MCF 10A (cell line): ENCODE measurements around the gene SP100. TPM values are rescaled to one million over a fixed set of nuclear protein-coding genes. Genes with fewer than 3 reads are reported as not detected.
A peak's percentile ranks its signal among the peaks of the same experiment; 100 is the strongest.

Source experiments
- BruUV-seq: library from RNA; stranded (reverse); fragments of 400-500 nt; replicated peaks from 2 replicates; lab custom pipeline; 2021; lab: Mats Ljungman, UMichigan
- CTCF ChIA-PET: fragments of 300-600 bp; sonication (Branson Sonifier 250); formaldehyde crosslinking; extraction: SDS; loops from one replicate; lab custom pipeline; 2021; ENCODE audit warnings: antibody characterized with exemption, inconsistent platforms; lab: Yijun Ruan, JAX
- POLR2A ChIA-PET: fragments of 300-600, 350-650 bp; sonication (Branson Sonifier 250); formaldehyde crosslinking; extraction: SDS; loops from one replicate; lab custom pipeline; 2020; ENCODE audit warnings: antibody characterized with exemption, inconsistent platforms; lab: Yijun Ruan, JAX
- DNase-seq: peaks from one replicate; pipeline ENCODE4 v3.0.0-alpha.2; 2018; ENCODE audit not compliant: unreplicated experiment
- H3K27ac Mint-ChIP-seq: one replicate; pipeline ENCODE4 v1.8.0; 2022; ENCODE audit warnings: mild to moderate bottlenecking, low read depth, mixed read lengths; ENCODE audit not compliant: unreplicated experiment
- H3K27me3 Mint-ChIP-seq: one replicate; pipeline ENCODE4 v1.8.0; 2022; ENCODE audit warnings: mixed read lengths; ENCODE audit not compliant: insufficient read depth, unreplicated experiment
- H3K36me3 Mint-ChIP-seq: one replicate; pipeline ENCODE4 v1.8.0; 2022; ENCODE audit warnings: mild to moderate bottlenecking, moderate library complexity, mixed read lengths; ENCODE audit not compliant: insufficient read depth, unreplicated experiment
- H3K4me1 Mint-ChIP-seq: one replicate; pipeline ENCODE4 v1.8.0; 2022; ENCODE audit warnings: mixed read lengths; ENCODE audit not compliant: insufficient read depth, unreplicated experiment
- H3K4me3 Mint-ChIP-seq: one replicate; pipeline ENCODE4 v1.8.0; 2022; ENCODE audit warnings: mild to moderate bottlenecking, moderate library complexity, mixed read lengths; ENCODE audit not compliant: unreplicated experiment
- H3K9me3 Mint-ChIP-seq: one replicate; pipeline ENCODE4 v1.8.0; 2022; ENCODE audit warnings: mixed read lengths; ENCODE audit not compliant: unreplicated experiment
- CTCF ChIP-seq: fragments of 200-600 bp; IDR thresholded peaks from one replicate; pipeline ENCODE4 v1.8.0; 2022; ENCODE audit warnings: antibody characterized with exemption, mild to moderate bottlenecking; ENCODE audit not compliant: unreplicated experiment
- intact Hi-C: fragments of 100-400 bp; cut with micrococcal nuclease; formaldehyde crosslinking; loops from 2 replicates; pipeline ENCODE4 v1.14.1; 2022
- total RNA-seq: library from RNA; stranded (reverse); gene quantifications from 2 replicates; pipeline ENCODE4 v1.2.3, GENCODE V29; 2022

SP100 gene
- total RNA-seq, 1 experiment from 2014 or later: 54.5 TPM

DNA sequence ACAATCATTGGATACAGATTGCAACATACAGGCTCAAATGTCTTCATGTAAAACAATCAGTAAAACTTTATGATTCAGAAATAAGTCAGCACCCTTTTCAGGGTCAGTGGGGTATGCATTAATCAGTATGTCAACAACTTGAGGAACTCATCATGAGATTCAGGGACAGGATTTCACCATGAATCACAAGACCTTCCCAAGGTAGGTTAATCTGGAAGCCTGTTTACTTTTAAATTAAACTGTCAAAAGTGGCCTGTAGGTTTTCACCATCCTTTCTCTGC lies 104.8 kb downstream of the SP100 start:
- no peak overlapping the region for H3K4me3 Mint-ChIP-seq
- no peaks in the 10 kb centered on the region for H3K4me1 Mint-ChIP-seq
- intact Hi-C loops: no loop called here
- POLR2A ChIA-PET: no interaction called here
- H3K27me3 Mint-ChIP-seq: no peaks in the 10 kb centered on the region
- CTCF ChIA-PET: no interaction called here
- peaks cover 34% of the 10 kb centered on the region for H3K9me3 Mint-ChIP-seq
- no peak overlapping the region for H3K27ac Mint-ChIP-seq
- BruUV-seq: no TSS peak
- TF ChIP-seq CTCF: no peak
- DNase-seq: peak; percentile 24
- no peaks in the 10 kb centered on the region for H3K36me3 Mint-ChIP-seq

- CTCF ChIA-PET: no interaction called here
- Mint-ChIP-seq H3K36me3 (no peaks in the 10 kb centered on the region), H3K27me3 (no peaks in the 10 kb centered on the region), H3K9me3 (peaks cover 36% of the 10 kb centered on the region), H3K4me3 (no peak overlapping the region), H3K4me1 (no peaks in the 10 kb centered on the region), H3K27ac (no peak overlapping the region)
- BruUV-seq: no TSS peak
- no peak for TF ChIP-seq CTCF
- intact Hi-C loops: no loop called here
- DNase-seq: no peak
- POLR2A ChIA-PET: no interaction called here
Measured at GRCh38 chr2:230521386-230521785, 105.4 kb downstream of the SP100 start.

DNA sequence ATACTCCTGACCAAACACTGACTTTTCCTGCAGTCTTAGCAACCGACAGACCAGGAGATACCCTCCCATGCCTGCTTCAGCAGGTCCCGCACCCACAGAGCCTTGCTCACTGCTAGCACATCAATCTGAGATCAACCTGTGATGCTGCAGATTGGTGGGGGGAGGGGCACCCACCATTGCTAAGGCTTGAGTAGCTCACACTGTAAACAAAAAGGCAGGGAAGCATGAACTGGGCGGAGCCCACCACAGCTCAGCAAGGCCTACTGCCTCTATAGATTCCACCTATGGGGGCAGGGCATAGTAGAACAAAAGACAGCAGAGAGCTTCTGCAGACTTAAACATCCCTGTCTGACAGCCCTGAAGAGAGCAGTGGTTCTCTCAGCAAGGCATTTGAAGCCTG lies 109.7 kb downstream of the SP100 start:
- no peaks in the 10 kb centered on the region for H3K27me3 Mint-ChIP-seq
- intact Hi-C loops: no loop called here
- H3K4me3 Mint-ChIP-seq: no peak overlapping the region
- no peaks in the 10 kb centered on the region for H3K4me1 Mint-ChIP-seq
- no peak for DNase-seq
- no peak overlapping the region for H3K27ac Mint-ChIP-seq
- no peak for TF ChIP-seq CTCF
- no TSS peak for BruUV-seq
- no peaks in the 10 kb centered on the region for H3K36me3 Mint-ChIP-seq
- POLR2A ChIA-PET: no interaction called here
- CTCF ChIA-PET: no interaction called here
- H3K9me3 Mint-ChIP-seq: peaks cover 42% of the 10 kb centered on the region

DNA sequence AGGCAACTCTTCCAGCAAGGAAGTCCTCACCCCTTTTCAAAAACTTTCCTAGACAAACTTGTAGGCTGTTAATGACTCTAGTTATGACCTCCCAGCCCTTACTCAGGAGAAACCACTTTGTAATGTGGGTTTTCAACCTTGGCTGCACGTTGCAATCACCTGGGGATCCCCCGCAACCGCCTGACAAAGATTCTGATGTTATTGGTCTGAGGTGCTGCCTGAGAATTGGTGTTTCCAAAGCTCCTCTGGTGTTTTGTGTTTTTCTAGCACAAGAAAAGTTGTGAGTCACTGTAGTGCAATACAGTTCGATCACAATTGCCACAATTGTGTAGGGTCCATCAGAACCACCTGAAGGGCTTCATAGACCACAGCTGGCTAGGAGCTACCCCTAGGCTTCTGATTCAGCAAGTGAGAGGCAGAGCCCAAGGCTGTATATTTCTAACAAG lies 121.6 kb downstream of the SP100 start:
- Mint-ChIP-seq H3K4me3 (no peak overlapping the region), H3K27me3 (no peaks in the 10 kb centered on the region), H3K27ac (no peak overlapping the region), H3K9me3 (no peaks in the 10 kb centered on the region), H3K4me1 (no peaks in the 10 kb centered on the region), H3K36me3 (no peaks in the 10 kb centered on the region)
- ChIA-PET POLR2A (interaction anchor here (0.8 kb wide), 1 partner anchor 9 kb away, joined by 3 read pairs; no protein-coding TSS in a partner anchor), CTCF (no interaction called here)
- no TSS peak for BruUV-seq
- no peak for TF ChIP-seq CTCF
- intact Hi-C loops: no loop called here
- DNase-seq: no peak
